ENCODE data around the gene CREG2.

Gene CREG2

DNA sequence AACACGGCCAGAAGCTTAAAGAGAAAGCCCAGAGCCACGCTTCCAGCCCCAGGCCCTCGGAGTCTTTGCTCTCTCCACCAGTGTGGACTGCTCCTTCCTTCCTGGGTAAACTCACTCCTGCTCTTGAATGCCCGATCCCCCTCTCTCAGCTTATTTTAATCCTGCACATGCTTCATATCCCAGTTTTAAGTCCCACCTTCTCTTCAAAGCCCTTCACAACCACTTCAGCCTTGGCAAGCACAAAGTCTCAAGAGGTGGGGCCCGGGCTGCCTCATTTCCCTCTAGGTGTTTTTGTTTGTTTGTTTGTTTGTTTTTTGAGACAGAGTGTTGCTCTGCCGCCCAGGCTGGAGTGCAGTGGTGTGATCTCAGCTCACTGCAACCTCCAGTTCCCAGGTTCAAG, 21.6 kb upstream of the CREG2 start:
- no peak for DNase-seq

DNA sequence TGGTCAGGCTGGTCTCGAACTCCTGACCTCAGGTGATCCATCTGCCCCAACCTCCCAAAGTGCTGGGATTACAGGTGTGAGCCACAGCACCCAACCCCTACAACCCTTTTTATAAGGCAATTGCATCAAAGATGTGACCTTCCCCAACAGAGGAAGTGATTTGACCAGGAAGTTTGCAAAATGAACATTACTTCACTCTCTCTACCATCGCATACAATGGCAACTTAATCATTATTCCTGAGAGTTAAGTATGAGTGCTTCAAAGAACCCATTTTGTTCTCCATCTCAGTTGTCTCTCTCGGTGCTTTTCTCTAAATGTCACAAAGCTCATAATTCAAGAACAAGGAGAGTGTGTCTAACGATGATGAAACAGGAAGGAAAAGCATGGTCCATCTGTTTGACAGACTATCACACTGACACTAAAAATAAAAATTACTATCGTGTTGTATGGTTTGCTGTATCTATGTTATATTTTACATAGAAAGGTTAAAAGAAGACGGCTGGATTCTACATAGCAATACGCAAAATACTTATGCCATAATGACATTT, 18.1 kb upstream of the CREG2 start:
- no peak for DNase-seq

DNA sequence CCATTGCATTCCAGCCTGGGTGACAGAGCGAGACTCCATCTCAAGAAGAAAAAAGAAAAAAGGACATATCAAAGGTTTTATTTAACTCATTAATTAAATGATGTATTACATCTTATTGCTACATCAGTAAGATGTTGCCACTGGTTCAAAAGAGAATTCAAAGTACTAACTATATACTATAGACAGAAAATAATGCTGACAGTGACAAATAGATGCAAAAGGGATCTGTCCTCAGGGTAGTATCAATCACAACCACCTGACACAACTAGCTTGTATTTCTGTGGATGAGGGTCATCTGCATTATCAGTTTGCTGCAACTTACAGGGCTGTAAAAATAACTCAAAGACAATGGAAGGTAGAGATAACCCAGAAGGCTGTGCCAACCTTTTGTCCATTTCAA, 16.4 kb upstream of the CREG2 start:
- DNase-seq = no peak

DNA sequence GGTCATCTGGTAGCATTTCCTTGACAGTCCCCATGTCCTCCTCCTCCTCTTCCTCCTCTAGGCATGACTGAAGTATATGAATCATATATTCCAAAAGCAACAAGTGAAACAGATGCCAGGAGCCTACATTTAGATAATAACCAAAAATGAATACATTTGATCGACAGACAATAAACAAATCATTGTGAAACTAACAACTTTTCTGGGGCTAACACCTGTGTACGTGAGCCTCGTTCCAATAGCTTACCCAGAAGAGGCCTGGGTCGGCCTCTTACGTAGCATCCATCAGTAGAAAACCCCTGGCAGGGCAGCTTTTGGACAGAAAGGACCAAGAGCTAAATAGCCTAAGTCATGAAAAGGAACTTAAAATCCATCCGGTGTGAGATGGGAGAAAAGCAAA, 15.3 kb upstream of the CREG2 start:
- DNase-seq = no peak

DNA sequence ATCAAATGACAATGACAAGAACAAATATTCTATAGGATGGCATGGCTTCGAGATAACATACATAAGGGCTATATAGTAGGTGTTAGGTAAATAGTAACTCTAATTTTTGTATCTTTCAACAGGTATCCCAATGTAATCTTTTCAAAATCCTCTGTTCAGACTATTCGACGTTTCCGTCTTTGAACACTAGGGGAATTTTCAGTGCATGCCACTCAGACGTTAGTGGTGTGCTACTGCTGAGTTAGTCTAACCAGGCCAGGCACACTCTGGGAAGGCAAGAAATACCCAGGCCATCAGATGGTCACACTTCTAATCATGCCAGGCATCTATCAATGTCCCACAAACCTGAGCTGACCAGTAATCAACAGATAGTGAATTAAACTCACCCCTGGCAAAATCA, 14.6 kb upstream of the CREG2 start:
- DNase-seq = no peak

DNA sequence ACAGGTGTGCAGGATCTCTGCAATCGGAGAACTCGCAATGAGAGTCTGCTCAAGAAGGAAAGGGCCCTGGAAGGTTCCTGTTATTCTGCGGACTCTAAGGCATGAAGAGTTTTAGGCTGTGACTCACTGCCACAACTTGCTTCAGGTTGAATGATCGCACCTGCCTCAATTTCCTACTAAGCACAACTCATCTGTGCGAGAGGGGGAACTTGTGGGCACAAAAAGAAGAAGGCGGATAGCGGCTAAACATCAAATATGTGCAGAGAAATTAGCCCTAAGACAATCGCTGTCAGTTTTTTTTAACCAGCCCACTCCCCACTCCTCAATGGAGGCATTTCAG, 14.0 kb upstream of the CREG2 start:
- DNase-seq = no peak

DNA sequence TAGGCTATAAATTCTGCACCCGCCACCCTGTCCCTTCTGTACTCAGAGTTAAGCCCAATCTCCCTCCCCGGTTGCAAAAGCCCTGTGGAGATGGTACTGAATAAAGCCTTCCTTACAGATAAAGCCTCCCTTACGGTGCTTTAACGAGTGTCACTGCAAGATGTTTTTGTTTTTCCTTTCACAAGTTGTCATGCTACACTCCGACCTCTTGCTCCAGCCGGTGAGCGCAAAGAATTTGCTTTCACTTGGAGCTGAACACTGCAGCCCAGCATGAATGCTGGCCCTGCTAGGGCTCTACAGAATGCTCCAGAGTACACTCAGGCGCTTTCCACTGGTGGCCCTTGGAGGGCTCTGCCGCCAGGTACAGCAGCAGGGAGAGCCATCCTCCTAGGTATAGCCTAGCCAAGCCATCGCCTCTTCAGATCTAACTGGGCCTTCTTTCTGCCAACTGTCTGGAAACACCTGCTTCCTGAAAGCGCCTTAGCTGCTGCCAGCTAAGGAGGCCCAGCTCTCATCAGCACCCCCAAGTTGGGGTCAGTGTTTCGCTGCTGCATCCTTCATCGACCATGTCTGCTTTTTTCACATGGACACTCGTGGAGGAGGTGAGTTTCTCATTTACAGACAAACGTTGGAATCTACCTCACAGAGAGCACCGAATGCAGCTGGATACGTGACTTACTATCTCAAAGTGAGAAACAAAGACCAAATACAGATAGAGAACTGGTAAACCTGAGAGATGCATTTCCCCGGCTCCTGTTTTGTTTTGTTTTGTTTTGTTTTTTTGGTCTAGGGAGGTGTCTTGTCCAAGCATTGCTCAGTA, 13.4 kb upstream of the CREG2 start:
- DNase-seq = no peak

DNA sequence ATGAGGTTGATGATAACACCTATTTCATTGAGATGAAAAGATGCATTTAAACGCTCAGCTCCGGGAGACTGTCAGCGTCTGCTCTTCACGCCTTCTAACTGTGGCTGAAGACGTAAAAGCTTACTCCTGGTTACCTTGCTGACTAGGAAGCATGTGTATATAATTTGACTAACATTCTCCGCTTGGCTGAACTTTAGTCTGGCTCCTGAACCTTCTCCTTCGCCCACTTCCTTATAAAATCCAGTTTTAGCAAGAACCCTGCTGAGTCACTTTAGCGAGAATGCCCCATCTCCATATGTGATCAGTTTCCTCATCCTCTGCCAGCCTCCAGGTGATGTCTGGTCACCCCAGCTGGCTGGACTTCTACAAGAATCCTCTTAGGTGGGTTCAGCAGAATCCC, 12.7 kb upstream of the CREG2 start:
- DNase-seq = no peak

DNA sequence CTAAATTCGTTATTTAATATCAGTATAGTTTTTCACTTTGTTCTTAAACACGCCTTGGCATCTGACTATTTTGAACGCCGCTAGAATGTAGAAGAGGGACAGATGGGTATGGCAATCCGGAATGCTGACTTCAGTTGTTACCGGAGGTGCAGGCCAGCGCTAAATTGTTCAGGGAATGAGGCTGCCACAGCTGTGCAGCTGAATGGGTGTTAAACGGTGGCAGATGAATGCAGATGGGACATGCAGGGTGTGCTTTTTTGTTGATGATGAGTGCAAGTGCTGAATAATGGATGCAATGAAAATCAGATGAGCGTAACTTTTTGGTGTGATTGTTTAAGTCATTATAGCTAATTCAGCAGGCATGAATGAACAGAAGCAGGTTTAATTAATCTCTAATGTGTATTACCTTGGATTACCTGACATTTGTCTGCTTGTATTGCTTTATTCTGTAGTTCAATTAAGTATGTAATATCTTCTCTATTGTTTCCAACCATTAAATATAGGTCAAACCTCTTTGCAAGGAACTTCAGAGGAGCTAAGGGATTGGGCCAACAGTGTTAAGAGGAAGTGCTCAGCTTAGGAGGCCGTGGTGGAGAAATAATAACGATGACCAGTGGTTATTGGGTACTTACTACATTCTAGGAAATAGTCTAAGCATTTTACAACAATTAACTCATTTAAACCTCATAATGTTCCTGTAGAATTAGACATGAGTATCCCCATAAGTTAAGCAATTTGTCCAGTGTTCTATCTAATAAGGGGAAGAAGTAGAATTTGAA, 11.9 kb upstream of the CREG2 start:
- no peak for DNase-seq

DNA sequence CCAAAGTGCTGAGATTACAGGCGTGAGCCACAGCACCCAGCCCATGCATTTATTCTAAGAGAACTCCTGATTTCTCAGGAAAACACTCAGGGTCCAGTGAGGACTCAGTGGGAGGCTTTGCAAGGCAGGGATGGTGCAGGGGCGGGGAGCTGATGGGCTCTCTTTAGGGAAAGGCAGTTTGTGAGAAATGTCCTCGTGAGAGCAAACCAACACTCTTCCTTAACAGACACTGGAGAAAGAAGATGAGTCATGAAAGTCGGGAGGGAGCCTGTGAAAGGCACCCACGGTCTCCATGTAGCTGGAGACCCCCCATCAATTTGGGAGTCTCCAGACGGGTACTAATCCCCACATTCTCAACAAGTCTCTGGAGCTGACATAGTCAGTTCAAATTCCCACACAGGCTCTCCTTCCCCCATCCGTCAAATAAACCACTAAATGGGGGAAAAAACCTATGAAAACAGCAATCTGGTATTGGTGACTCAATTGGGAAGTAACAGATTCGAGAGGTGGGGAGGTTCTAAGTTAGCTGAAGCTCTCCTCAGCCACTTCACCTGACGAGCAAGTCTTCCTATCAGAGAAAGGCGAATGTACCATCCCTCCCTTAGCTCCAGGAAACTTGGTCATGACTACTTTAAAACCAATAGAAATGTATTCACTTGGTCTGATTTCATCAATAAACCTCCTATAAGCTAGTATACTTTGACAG, 11.0 kb upstream of the CREG2 start:
- no peak for DNase-seq

DNA sequence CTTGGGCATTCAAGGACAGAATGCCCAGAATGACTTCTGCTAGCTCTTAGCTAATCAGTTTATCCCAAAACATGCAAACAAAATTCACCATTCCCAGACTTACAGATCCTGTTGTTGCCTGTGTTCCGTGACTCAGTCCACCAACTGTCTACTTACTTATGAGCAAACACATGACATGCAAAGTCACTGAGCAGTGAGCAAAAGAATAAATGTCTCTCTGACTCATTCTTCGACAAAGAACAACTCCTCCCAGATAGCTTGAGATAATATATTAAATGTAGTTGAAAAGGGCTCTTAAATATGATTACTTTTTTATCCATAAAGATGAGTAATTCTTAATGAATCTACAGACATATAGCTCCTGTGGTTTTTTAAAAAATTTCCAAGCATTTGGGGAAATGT, 9.0 kb upstream of the CREG2 start:
- DNase-seq = no peak

DNA sequence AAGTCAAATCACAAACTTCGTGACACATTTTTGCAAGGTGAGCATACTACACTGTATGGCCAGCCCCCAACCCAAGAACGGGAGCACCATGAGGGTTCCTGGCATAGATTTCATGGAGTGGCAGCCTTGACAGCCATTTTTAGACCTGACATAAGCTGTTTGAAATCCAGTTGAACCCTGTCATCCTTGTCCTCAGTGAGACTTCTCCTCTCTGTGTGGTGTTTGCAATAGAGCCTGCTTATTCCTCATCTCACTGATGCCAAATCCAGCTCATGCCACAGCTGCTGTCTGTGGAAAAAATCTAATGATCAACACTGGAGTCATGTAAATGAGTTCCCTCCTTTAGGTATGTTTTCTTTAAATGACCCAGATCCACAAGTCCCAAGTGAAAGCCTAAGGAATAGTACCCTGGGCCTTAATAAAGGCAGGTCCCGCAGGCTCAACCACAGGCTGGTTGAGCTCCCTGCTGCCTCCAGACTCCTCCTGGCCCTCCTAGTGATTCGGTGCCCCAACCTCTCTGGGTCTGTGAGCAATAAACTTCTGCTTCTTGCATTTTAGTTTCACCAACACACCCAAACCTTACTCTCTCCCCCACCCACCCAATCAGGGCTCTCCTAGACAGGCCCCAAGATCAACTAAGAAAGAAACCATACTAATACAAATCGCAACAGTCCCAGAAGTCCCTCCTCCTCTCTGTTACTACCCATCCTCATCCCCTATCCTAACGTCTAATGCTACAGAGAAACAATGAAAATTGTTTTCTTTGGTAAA, 8.4 kb upstream of the CREG2 start:
- DNase-seq = no peak

DNA sequence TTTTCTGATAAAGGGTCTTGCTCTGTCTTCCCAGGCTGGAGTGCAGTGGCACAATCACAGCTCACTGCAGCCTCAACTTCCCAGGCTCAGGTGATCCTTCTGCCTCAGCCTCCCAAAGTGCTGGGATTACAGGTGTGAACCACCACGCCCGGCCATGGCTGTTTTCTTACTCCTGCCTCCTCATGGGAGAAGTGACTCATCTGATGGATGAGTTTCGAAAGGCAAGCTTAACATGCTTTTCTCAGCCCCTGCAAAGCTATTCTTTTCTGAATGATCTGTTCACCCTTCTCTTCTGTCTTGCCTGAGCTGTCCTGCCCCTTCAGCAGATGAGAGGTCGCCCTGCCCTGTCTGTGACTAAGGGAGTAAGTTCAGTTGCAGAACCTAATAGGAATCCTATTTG, 929 bp upstream of the CREG2 start:
- no peak for DNase-seq

DNA sequence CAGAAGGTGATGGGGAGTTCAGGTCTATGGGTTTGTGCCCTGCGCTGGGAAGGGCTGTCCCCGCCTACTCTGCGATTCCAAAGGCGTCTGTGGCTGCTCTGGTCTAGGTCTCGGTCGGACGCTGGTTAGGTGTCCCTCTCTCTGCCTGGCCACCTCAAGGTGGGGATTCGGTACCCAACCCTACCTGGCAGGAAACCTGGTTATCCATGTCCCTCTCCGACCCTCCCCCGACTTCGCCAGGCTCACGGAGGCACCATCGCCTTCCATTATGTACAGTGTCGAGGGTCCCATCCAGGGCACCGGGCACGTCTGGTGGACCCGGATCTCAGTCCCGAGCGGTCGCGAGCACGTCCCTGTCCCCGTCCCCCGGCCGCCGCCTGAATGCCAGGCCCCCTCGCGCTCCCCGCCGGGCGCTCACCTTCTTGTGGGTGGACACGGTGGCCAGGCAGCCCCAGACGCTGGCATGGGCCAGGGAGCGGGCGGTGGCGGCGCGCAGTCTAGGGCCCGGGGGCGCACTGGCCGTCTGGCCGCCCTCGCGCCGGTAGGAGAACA, 628 bp downstream of the CREG2 start:
- DNase-seq = no peak

DNA sequence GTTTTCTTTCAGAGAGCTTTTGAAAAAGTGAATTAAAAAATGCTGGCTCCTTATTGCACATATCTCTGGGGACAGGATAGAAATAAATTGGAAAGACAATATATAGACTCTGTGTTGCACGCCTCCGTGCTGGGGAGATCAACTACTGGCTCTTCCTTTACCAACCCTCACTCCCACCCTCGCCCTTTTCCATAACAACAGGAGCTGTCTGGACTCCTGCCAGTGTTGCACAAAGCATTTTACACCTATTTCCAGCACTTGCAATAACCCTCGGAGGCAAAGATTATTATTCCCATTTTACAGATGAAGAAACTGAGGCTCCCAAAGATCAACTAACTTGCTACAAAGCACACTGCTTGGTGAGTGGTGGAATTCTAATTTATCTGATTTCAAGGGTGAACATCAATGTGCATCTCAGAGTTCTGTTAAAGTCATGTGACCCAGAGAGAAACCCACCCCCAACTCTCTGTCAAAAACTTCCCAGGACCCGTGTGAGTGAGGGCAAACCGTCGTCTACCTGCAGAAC, 4.2 kb downstream of the CREG2 start:
- no peak for DNase-seq

DNA sequence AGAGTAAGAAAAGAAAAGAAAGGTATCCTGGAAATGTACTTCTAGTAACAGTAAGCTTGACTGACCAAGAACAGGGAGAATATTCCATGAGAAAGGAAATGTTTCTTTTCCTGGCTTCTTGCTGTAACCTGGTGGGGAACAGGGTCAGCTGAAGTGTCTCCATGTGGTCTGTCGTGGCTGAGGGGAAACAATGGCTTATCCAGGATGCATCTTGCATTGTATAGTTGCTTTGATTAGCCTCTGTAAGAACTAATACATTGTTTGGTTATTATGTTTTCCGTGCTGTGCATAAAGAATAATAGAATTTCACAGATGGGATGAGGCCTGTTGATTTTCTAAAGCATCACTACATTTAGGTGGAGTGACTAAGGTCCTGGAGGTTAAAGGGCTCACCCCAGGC, 4.9 kb downstream of the CREG2 start:
- no peak for DNase-seq

DNA sequence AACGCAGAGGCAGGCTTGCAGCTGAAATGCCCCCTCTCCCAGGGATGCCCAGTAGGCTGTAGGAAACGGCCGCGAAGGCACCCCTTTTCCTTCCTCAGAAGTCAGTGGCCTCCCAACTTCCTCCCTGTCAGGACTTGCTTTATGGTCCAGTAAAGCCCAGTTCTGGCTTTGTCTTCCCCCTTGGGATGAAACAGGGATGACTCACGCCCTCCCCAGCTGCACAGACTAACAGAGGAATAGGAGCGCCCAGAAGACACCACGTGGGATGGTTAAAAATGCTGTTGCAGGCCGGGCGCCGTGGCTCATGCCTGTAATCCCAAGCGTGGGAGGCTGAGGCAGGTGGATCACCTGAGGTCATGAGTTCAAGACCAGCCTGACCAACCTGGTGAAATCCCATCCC, 6.9 kb downstream of the CREG2 start:
- no peak for DNase-seq

DNA sequence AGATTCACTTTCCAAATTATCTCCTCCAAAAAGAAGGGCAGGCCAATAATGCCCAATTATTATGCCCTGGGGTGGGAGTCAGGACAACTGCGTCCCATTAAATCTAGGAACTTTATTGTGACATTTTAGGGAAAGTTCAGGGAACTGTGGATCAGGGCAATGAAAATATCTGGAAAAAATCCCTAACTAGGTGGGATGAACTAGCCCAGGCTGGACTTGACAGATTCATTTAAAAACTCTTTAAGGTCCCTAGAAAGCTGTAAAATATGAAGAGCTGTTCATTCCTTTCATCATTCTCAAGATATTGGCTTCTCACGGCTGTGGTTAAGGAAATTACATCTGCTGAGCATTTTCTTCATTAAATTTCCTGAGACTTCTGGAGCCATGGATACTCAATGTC, 8.2 kb downstream of the CREG2 start:
- DNase-seq = no peak

DNA sequence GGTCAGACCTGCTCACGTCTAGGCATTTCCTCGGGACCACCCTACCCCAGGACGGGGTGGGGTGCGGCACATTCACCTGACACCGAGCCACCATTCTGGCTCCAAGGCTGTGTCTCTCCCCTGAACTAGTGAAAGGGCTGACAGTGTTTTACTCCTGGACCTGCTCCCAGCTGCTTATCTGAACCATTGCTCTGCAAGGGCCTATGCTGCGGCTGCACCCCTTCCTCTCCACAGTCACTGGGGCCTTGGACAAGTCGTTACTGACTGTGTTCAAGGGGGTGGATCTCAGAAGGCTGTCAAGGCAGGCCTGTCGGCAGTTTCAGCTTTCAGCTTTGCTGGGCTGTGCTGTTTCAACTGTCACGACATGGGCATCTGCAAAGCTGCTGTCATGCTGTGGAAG, 11.7 kb downstream of the CREG2 start:
- DNase-seq = no peak

DNA sequence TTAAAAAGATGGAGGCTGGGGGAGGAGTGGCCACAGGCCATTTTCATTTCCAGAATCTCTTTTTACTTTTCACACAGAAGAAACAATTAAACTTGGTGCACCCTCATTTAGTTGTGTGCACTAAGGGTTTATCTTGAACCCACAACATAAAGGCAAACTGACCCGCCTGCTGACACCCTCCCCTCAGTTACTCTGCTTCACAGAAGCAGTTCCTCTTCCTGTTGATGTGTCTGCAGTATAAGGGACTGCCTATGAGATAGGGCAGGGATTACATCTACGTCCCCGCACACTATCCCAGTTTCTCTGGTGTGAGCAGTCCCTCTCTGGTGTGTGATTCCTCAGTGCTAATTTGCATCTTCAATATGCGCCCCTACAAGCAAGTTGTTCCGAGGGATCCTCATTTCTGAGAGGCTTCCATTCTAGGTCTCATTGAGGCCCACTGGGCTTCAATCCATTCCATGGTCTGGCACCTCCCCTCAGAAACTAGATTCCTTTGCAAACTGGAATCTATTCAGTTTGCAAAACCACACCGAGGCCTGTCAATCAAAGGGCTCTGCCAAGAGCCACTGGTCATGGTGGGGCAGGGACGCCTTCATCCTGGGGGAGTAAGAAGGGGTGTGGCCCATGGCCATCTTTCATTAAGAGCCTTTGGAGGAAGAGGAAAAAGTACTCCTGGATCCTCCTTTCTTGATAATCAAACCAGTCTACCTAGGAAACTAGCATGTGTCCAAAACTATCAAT, 12.3 kb downstream of the CREG2 start:
- no peak for DNase-seq

DNA sequence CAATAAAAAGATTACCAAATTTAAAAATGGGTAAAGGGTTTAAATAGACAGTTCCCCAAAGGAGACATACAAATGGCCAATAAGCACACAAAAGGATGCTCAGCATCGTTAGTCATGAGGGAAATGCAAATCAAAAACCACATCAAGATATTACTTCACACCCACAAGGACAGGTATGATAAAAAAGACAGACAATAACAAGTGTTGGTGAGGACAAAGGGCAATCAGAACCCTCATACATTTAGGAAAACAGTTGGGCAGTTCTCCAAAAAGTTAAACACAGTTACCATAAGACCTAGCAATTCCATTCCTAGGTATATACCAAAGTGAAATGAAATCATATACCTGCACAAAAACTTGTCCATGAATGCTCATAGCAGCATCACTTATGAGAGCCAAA, 14.5 kb downstream of the CREG2 start:
- DNase-seq = no peak

DNA sequence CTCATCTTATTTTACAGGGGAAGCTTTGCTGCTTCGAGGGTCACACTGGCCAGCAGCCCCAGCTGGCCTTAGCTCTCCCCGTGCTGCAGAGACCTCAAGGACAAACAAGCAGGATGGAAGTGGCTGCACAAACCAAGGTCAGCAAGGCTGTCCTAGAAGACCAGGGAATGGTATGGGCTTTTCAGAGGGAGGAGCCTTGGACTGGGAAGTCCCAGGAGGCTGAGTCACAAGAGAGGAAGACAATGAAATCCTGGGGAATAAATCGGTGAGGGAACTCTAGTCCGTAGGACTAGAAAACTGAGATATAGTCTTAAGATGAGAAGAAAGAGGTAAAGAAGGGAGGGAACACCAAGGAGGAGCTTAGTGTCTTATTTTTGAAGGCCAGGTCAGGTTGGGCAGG, 15.7 kb downstream of the CREG2 start:
- DNase-seq = no peak
